Erythroblast (primary cell): ENCODE results near the gene USP48.

Experiments used
- GATA1 ChIP-seq: IDR thresholded peaks from 2 replicates; pipeline ENCODE4 v1.6.1; 2011; ENCODE audit warnings: low read depth, mild to moderate bottlenecking, control low read depth, low read length, moderate library complexity
- POLR2A ChIP-seq: IDR thresholded peaks from 2 replicates; pipeline ENCODE4 v1.6.1; 2011; ENCODE audit warnings: mild to moderate bottlenecking, low read length

DNA sequence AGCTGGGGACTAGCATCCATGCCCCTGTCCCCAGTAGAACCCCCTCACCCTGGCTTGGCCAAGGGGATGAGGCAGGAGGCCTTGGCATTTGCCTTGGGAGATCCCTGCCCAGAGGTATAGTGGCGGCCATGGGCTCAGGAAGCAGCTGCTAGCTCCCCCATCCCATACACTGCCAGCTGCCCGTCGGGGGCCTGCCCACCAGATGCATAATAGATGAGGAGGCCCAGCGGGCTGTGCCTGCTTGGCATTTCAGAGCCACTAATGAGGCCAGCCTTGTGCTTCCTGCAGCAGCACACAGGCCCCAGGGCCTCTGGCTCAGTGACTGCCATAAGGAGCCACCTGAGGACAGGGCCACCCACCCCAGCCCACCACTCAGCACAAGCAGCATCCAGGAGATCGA is 137.4 kb downstream of the USP48 start:
- TF ChIP-seq POLR2A = no peak
- TF ChIP-seq GATA1 = no peak
